HL-60 (cell line): ENCODE measurements around the gene SBK2.

Experiments
- CTCF ChIP-seq: IDR thresholded peaks from one replicate; pipeline ENCODE4 v1.5.1; 2011; ENCODE audit warnings: low read length, control low read depth, inconsistent platforms; ENCODE audit not compliant: insufficient read depth
- POLR2AphosphoS5 ChIP-seq: IDR thresholded peaks from 2 replicates; pipeline ENCODE4 v1.6.1; 2012; ENCODE audit warnings: low read depth
- SPI1 ChIP-seq: IDR thresholded peaks from 2 replicates; pipeline ENCODE4 v1.6.1; 2012; ENCODE audit warnings: low read depth, mild to moderate bottlenecking, borderline replicate concordance

DNA sequence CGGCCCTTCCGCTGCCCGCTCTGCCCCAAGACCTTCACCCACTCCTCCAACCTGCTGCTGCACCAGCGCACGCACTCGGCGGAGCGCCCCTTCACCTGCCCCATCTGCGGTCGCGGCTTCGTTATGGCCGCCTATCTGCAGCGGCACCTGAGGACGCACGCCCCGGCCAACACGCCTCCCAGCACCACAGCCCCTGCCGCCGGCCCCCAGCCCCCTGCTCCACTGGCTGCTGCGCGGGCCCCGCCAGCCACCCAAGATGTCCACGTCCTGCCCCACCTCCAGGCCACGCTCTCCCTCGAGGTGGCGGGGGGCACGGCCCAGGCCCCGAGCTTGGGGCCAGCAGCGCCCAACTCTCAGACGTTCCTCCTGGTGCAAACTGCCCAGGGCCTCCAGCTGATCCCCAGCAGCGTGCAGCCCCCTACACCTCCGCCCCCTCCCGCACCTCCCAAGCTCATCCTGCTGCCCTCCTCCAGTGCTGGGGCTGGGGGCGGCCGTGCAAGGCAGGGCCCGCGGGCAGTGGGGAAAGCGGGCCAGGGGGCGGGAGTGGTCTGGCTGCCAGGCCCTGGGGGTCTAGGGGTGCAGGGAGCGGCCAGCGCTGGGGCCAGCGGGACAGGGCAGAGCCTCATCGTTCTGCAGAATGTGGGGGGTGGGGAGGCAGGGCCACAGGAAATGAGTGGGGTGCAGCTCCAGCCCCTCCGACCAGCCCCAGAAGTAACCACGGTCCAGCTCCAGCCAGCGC lies 53.8 kb downstream of the SBK2 start:
- TF ChIP-seq CTCF (no peak), POLR2AphosphoS5 (no peak), SPI1 (no peak)
